ENCODE data around the gene TRMO. TPM values are rescaled to one million over a fixed set of nuclear protein-coding genes. Genes with fewer than 3 reads are reported as not detected.
A peak's percentile ranks its signal among the peaks of the same experiment; 100 is the strongest.

Gene TRMO
- total RNA-seq, 3 donors from 2014 or later, result 29.8 to 46.8 (median 35.4) TPM

DNA sequence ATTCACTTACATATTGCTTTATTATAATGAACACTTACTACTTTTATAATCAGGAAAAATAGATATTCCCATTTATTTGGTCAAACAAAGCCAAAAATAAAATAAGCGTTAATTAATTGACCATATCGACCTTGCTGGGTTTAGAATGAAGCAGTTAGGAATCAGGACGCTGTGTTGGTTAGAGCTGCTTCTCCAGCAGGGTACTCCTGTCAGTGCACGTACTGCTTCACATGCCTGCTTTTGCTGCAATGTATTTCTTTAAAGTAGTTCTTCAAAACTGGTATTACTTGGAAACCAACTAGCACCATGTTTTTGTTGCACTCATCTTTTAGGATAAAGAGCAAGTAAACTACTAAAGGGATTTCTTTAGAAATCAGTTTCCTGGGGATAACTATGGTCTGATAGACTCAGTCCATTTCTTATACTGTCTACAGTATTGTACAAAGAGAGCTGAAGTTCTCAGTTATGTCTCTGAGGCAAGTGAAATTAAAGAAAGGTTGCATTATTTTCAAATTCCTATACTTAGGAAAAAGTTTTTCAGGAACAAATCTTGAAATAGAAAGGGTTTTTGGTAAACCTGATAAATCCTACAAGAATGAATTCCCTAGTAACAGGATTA lies 6.8 kb upstream of the TRMO start:
- TF ChIP-seq POLR2A (IDR thresholded peaks at IDR 0.05), result no peak
- TF ChIP-seq, protein P1, sequence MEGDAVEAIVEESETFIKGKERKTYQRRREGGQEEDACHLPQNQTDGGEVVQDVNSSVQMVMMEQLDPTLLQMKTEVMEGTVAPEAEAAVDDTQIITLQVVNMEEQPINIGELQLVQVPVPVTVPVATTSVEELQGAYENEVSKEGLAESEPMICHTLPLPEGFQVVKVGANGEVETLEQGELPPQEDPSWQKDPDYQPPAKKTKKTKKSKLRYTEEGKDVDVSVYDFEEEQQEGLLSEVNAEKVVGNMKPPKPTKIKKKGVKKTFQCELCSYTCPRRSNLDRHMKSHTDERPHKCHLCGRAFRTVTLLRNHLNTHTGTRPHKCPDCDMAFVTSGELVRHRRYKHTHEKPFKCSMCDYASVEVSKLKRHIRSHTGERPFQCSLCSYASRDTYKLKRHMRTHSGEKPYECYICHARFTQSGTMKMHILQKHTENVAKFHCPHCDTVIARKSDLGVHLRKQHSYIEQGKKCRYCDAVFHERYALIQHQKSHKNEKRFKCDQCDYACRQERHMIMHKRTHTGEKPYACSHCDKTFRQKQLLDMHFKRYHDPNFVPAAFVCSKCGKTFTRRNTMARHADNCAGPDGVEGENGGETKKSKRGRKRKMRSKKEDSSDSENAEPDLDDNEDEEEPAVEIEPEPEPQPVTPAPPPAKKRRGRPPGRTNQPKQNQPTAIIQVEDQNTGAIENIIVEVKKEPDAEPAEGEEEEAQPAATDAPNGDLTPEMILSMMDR (IDR thresholded peaks at IDR 0.05), result no peak
- no peak for TF ChIP-seq POLR2AphosphoS5 (IDR thresholded peaks at IDR 0.05)
- Histone ChIP-seq H3K9me3 (no peaks in the 10 kb centered on the region), H3K27ac (no peak overlapping the region), H3K36me3 (no peaks in the 10 kb centered on the region), H3K4me3 (no peak overlapping the region), H3K4me1 (no peaks in the 10 kb centered on the region), H3K27me3 (peaks cover 0 to 12% of the 10 kb centered on the region in 2 donors)
- intact Hi-C loops (cut with DNase I; ENCODE audit: low total_unique reads), result no loop called here
- no peak for DNase-seq (ENCODE audit: low spot score in 2 of 2)

DNA sequence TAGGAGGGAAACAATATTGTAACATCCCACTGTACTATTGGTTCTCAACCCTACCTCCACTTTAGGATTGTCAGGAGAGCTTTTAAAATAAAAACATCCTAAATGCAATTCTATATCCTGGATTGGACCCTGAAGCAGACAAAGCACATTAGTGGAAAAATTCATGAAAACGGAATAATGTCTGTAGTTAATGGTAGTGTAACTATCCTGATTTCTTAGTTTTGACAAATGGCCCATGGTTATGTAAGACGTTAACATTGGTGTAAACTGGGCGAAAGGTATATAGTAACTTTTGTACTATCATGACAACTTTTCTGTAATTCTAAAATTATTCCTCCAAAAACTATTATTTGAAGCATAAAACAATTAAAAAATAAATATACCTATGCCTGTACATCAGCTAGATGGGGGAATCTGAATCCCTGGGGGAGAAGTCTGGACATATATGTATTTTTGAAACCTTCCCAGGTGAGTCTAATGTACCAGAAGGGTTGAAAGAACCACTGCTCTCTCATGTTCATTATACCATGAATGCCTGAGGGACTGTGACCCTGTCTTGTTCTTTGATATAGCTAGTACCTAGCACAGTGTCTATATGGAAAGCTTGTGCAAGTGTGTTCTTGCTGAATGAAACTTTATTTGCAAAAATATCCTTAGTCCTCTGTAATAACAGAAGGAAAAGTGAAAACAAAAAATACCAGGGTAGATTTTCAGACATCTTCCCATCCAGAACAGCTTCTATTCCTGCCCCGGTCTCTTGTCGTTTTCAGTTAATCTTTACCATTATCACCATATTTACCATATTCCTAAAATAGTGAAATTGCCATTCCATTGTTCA lies 3.4 kb upstream of the TRMO start:
- DNase-seq (ENCODE audit: low spot score in 2 of 2), result no peak
- no peaks in the 10 kb centered on the region for H3K36me3 ChIP-seq
- intact Hi-C loops (cut with DNase I; ENCODE audit: low total_unique reads), result no loop called here
- no peak overlapping the region for H3K4me3 ChIP-seq
- TF ChIP-seq POLR2A (IDR thresholded peaks at IDR 0.05), result no peak
- TF ChIP-seq, protein P1 (IDR thresholded peaks at IDR 0.05), result no peak
- TF ChIP-seq POLR2AphosphoS5 (IDR thresholded peaks at IDR 0.05), result no peak
- H3K9me3 ChIP-seq, result no peaks in the 10 kb centered on the region
- peaks cover 0 to 4% of the 10 kb centered on the region in 2 donors for H3K4me1 ChIP-seq
- H3K27ac ChIP-seq, result no peak overlapping the region
- H3K27me3 ChIP-seq, result no peaks in the 10 kb centered on the region

DNA sequence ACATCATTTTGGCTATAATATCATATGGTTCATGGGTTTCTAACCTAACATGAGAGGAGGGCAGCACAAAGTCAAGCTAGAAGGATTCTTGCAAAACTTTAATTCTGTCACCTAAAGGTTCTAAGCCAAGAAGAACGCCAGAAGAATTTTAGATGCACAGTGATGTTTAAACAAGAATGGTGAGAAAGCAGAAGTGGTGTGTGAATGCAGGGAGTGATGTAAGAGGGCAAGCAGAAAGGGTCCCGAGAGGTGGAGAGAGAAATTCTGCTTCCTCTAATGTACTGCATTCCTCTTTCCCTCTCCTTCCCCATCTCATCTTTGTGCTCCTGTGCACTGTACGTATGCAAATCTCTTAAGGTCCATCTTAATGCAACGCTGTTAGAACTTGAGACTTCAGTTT lies 2.1 kb upstream of the TRMO start:
- Histone ChIP-seq H3K9me3 (no peaks in the 10 kb centered on the region), H3K27me3 (no peaks in the 10 kb centered on the region), H3K36me3 (no peaks in the 10 kb centered on the region), H3K27ac (no peak overlapping the region), H3K4me1 (peaks cover 0 to 8% of the 10 kb centered on the region in 2 donors), H3K4me3 (no peak overlapping the region)
- TF ChIP-seq, protein P1 (IDR thresholded peaks at IDR 0.05), result no peak
- TF ChIP-seq POLR2AphosphoS5 (IDR thresholded peaks at IDR 0.05) (no peak), POLR2A (IDR thresholded peaks at IDR 0.05) (no peak)
- intact Hi-C loops (cut with DNase I; ENCODE audit: low total_unique reads), result loop anchor here (5.0 kb wide), 1 partner anchor 333 kb away; the partner anchor contains the start of gene TBC1D2
- no peak for DNase-seq (ENCODE audit: low spot score in 2 of 2)

DNA sequence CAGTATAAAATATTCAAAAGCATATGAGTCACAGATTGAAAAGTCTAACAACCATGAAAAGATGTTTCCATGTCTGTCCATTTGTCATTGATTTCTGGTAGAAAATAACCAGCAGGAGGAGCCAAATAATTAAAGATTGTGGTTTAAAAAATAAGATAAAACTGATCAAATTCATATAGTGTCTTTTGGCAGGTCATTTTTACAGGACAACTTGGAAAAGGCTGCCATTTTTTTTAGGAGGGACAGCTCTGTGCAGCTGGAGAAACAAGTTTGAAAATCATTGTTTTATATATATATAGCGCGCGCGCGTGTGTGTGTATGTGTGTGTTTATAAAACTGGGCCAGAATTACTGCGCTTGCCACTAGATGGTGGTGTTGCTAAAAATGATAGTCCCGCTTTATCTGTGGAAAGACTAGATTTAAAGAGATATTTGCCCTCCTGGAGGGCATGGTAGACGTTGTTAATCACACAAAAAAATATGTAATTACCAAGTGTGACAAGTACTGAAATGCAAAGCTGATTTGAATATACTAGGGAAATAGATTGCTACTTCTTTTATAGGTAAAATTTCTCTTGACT lies 1.3 kb upstream of the TRMO start:
- peak; percentile 68 to 74 for DNase-seq (ENCODE audit: low spot score in 2 of 2)
- H3K36me3 ChIP-seq, result no peaks in the 10 kb centered on the region
- peak overlapping the region in 2 of 3 donors; percentile 36 to 69 for H3K4me3 ChIP-seq
- TF ChIP-seq, protein P1 (IDR thresholded peaks at IDR 0.05), result peak; percentile 57 to 85 (median 81)
- no peak for TF ChIP-seq POLR2AphosphoS5 (IDR thresholded peaks at IDR 0.05)
- no peaks in the 10 kb centered on the region for H3K9me3 ChIP-seq
- peaks cover 0 to 8% of the 10 kb centered on the region in 2 donors for H3K4me1 ChIP-seq
- H3K27me3 ChIP-seq, result no peaks in the 10 kb centered on the region
- intact Hi-C loops (cut with DNase I; ENCODE audit: low total_unique reads), result loop anchor here (2.0 to 5.0 kb wide), 2 partner anchors 269 to 334 kb away; partner anchors contain the start of genes CORO2A and TBC1D2
- H3K27ac ChIP-seq, result peak overlapping the region in 1 of 2 donors; percentile 100

All from breast epithelium (tissue), 4 donors.